K562 (cell line): Measurements from ENCODE around the gene FMNL2.

ENCODE experiments used
- CTCF ChIP-seq, 3 experiments: IDR thresholded peaks in 2 of 3; conservative IDR thresholded peaks in 1 of 3; 2 replicates each; pipeline ENCODE4 v1.5.1; 2011 to 2012; ENCODE audit warnings: low read length in 3 of 3, mild to moderate bottlenecking in 3 of 3, control low read depth in 2 of 3, improper control_type of control experiment in 1 of 3, inconsistent platforms in 1 of 3, low read depth in 1 of 3, mixed read lengths in 1 of 3, moderate library complexity in 1 of 3; ENCODE audit not compliant: insufficient read depth in 2 of 3
- NCOR1 ChIP-seq: fragments of 450-650 bp; IDR thresholded peaks from 2 replicates; pipeline ENCODE4 v1.6.1; 2016; ENCODE audit warnings: mild to moderate bottlenecking, moderate library complexity
- NR0B1 ChIP-seq: fragments of 450-650 bp; IDR thresholded peaks from one replicate; pipeline ENCODE4 v1.6.1; 2018; ENCODE audit warnings: mild to moderate bottlenecking, moderate library complexity; ENCODE audit not compliant: partially characterized antibody
- TAF1 ChIP-seq: IDR thresholded peaks from 2 replicates; pipeline ENCODE4 v1.6.1; 2011; ENCODE audit warnings: mild to moderate bottlenecking, low read length, moderate library complexity; ENCODE audit not compliant: insufficient read depth, control insufficient read depth, severe bottlenecking; ENCODE audit errors: extremely low read depth
- ZNF140 ChIP-seq: fragments of 250-450 bp; sonication (Bioruptor Pico); IDR thresholded peaks from 2 replicates; pipeline ENCODE4 v1.8.0; 2021; ENCODE audit warnings: moderate library complexity, mild to moderate bottlenecking, inconsistent platforms

- TF ChIP-seq CTCF (IDR thresholded peaks at IDR 0.05 in 2 of 3, conservative IDR thresholded peaks at IDR 0.05 in 1 of 3; ENCODE audit: insufficient read depth in 2 of 3, low read depth in 1 of 3, low read length in 3 of 3) = no peak
- TF ChIP-seq NR0B1 = no peak
- no peak for TF ChIP-seq NCOR1
- TF ChIP-seq TAF1 = no peak
- no peak for TF ChIP-seq ZNF140 (CRISPR knock-in tag)
Measured at GRCh38 chr2:152407204-152407721, 72.3 kb downstream of the FMNL2 start.
